Hematopoietic multipotent progenitor cell treated with erythropoietin and hydrocortisone succinate and interleukin-3 and kit ligand, for 4 days (in vitro differentiated cells): Measurements from ENCODE around the gene GNAZ.
"Not testable (repeated sequence)": the region's sequence is repeated elsewhere in the genome, so short reads cannot be mapped to it uniquely, and the experiment has no call there.

ENCODE experiments used
- DNase-seq: peaks from one replicate; pipeline ENCODE4 v3.0.0-alpha.2; 2015

Gene GNAZ

GRCh38 chr22:23070418-23071229 lies at the start of gene GNAZ:
GNAZ (plus strand) TSS chr22:23070519; CDS start chr22:23095696, 25,177 bp downstream.
- peak; percentile 30 for DNase-seq

- no peak for DNase-seq
Observed at GRCh38 chr22:23020659-23021293, 49.5 kb upstream of the GNAZ start.

- not testable (repeated sequence) for DNase-seq
Observed at GRCh38 chr22:23021660-23022353, 48.5 kb upstream of the GNAZ start.

GRCh38 chr22:23023294-23023693 lies 47.0 kb upstream of the GNAZ start:
- no peak for DNase-seq

GRCh38 chr22:23026777-23027176 lies 43.5 kb upstream of the GNAZ start:
- no peak for DNase-seq

GRCh38 chr22:23027849-23028248 lies 42.5 kb upstream of the GNAZ start:
- not testable (repeated sequence) for DNase-seq

- no peak for DNase-seq
Observed at GRCh38 chr22:23029521-23030228, 40.6 kb upstream of the GNAZ start.

- no peak for DNase-seq
Observed at GRCh38 chr22:23031381-23031780, 38.9 kb upstream of the GNAZ start.

GRCh38 chr22:23031786-23032185 lies 38.5 kb upstream of the GNAZ start:
- DNase-seq, result no peak

- DNase-seq, result no peak
Observed at GRCh38 chr22:23032658-23033057, 37.7 kb upstream of the GNAZ start.

GRCh38 chr22:23033116-23033905 lies 37.0 kb upstream of the GNAZ start:
- DNase-seq, result no peak

- DNase-seq, result no peak
Observed at GRCh38 chr22:23034621-23035556, 35.4 kb upstream of the GNAZ start.

- DNase-seq, result no peak
Observed at GRCh38 chr22:23035557-23036277, 34.6 kb upstream of the GNAZ start.

GRCh38 chr22:23036684-23037428 lies 33.5 kb upstream of the GNAZ start:
- DNase-seq, result no peak

GRCh38 chr22:23037429-23038333 lies 32.6 kb upstream of the GNAZ start:
- DNase-seq, result peak; percentile 39

GRCh38 chr22:23038334-23038642 lies 32.0 kb upstream of the GNAZ start:
- no peak for DNase-seq

- no peak for DNase-seq
Observed at GRCh38 chr22:23038902-23039301, 31.4 kb upstream of the GNAZ start.

GRCh38 chr22:23042179-23042578 lies 28.1 kb upstream of the GNAZ start:
- no peak for DNase-seq

GRCh38 chr22:23044570-23044969 lies 25.7 kb upstream of the GNAZ start:
- no peak for DNase-seq
